ENCODE results near the gene FGF2. TPM values are rescaled to one million over a fixed set of nuclear protein-coding genes. Genes with fewer than 3 reads are reported as not detected.

FGF2 gene
- total and polyA plus RNA-seq, 8 donors: 0.29 to 47.3 (median 6.4) TPM

DNA sequence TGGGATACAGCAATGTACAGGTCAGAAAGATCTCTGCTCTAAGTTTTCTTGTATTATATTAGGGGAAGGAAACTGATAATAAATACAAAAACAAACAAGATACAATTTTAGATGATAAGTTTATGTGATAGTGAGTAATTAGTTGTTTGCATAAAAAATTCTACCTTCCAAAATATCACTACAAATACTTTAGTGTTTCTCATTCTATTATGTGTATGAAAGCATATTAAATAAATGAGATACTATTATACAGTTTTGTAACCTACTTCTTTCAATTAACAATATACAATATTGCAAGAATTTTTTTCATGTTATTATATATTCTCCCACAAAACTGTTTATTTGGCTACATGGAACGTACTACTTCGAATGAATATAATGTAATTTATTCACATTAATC, 4.2 kb upstream of the FGF2 start:
- no peak overlapping the region for H3K4me3 ChIP-seq
- H3K27ac ChIP-seq: no peak overlapping the region
- TF ChIP-seq EP300 (IDR thresholded peaks at IDR 0.05) (no peak), POLR2AphosphoS5 (IDR thresholded peaks at IDR 0.05) (no peak), POLR2A (IDR thresholded peaks at IDR 0.05) (no peak)
- TF ChIP-seq, protein P1, sequence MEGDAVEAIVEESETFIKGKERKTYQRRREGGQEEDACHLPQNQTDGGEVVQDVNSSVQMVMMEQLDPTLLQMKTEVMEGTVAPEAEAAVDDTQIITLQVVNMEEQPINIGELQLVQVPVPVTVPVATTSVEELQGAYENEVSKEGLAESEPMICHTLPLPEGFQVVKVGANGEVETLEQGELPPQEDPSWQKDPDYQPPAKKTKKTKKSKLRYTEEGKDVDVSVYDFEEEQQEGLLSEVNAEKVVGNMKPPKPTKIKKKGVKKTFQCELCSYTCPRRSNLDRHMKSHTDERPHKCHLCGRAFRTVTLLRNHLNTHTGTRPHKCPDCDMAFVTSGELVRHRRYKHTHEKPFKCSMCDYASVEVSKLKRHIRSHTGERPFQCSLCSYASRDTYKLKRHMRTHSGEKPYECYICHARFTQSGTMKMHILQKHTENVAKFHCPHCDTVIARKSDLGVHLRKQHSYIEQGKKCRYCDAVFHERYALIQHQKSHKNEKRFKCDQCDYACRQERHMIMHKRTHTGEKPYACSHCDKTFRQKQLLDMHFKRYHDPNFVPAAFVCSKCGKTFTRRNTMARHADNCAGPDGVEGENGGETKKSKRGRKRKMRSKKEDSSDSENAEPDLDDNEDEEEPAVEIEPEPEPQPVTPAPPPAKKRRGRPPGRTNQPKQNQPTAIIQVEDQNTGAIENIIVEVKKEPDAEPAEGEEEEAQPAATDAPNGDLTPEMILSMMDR (IDR thresholded peaks at IDR 0.05): no peak
- 92 to 98% (median 93%) methylated on average over 2 of the region's 2 CpGs for WGBS, 5 donors
- DNase-seq: no peak
- H3K9me3 ChIP-seq: no peaks in the 10 kb centered on the region
- peaks cover 0 to 25% (median 12%) of the 10 kb centered on the region in 3 donors for H3K27me3 ChIP-seq
- intact Hi-C loops (cut with DNase I; ENCODE audit: low total_unique reads): no loop called here
- no peaks in the 10 kb centered on the region for H3K36me3 ChIP-seq
- peaks cover under 1 to 10% (median 5%) of the 10 kb centered on the region in 4 donors for H3K4me1 ChIP-seq

DNA sequence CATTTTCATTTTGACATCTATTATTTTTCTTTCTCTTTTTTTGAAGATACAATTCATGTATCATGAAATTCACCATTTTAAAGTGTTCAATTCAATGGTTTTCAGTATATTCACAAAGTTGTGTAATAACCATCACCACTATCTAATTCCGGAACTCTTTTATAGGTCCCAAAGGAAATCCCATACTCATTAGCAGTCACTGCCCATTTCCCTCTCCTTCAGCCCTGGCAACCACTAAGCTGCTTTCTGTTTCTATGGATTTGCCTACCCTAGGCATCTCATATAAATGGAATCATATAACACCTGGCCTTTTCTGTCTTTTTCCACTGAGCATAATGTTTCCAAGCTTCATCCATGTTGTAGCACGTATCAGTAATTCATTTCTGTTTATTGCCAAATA, 3.2 kb upstream of the FGF2 start:
- Histone ChIP-seq H3K9me3 (no peaks in the 10 kb centered on the region), H3K27ac (no peak overlapping the region), H3K4me3 (no peak overlapping the region), H3K36me3 (no peaks in the 10 kb centered on the region), H3K27me3 (peaks cover 0 to 35% (median 21%) of the 10 kb centered on the region in 3 donors), H3K4me1 (peaks cover 3 to 17% (median 9%) of the 10 kb centered on the region in 4 donors)
- WGBS, 5 donors: 87 to 94% (median 91%) methylated on average over 2 of the region's 2 CpGs
- no peak for TF ChIP-seq POLR2A (IDR thresholded peaks at IDR 0.05)
- TF ChIP-seq POLR2AphosphoS5 (IDR thresholded peaks at IDR 0.05): no peak
- TF ChIP-seq, protein P1 (IDR thresholded peaks at IDR 0.05): no peak
- no peak for TF ChIP-seq EP300 (IDR thresholded peaks at IDR 0.05)
- no peak for DNase-seq
- intact Hi-C loops (cut with DNase I; ENCODE audit: low total_unique reads): no loop called here

DNA sequence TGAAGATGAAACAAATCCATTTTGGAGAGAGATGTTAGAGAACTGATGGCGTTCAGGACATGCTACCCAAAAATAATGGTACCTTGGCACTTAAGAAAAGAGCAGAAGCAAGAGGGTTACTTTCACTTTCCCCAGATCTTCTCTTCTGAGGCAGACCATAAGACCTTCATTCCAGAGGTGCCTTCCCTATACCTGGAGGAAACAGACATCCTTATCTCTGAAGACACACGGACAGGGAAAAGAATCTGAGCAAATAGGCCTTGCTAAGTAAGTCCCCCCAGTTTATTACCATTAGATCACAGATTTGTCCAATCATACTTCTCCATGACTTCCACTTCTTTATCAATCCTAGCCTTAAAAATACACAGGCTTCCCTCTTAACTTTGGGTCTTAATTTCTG, 2.0 kb upstream of the FGF2 start:
- intact Hi-C loops (cut with DNase I; ENCODE audit: low total_unique reads): no loop called here
- no peak overlapping the region for H3K27ac ChIP-seq
- H3K9me3 ChIP-seq: no peaks in the 10 kb centered on the region
- WGBS, 5 donors: 67 to 75% (median 74%) methylated on average over 2 of the region's 2 CpGs
- TF ChIP-seq EP300 (IDR thresholded peaks at IDR 0.05): no peak
- TF ChIP-seq, protein P1 (IDR thresholded peaks at IDR 0.05): no peak
- TF ChIP-seq POLR2AphosphoS5 (IDR thresholded peaks at IDR 0.05): no peak
- no peak for TF ChIP-seq POLR2A (IDR thresholded peaks at IDR 0.05)
- no peaks in the 10 kb centered on the region for H3K36me3 ChIP-seq
- peaks cover 0 to 44% (median 21%) of the 10 kb centered on the region in 3 donors for H3K27me3 ChIP-seq
- no peak for DNase-seq
- no peak overlapping the region for H3K4me3 ChIP-seq
- peaks cover 3 to 24% (median 9%) of the 10 kb centered on the region in 4 donors for H3K4me1 ChIP-seq

DNA sequence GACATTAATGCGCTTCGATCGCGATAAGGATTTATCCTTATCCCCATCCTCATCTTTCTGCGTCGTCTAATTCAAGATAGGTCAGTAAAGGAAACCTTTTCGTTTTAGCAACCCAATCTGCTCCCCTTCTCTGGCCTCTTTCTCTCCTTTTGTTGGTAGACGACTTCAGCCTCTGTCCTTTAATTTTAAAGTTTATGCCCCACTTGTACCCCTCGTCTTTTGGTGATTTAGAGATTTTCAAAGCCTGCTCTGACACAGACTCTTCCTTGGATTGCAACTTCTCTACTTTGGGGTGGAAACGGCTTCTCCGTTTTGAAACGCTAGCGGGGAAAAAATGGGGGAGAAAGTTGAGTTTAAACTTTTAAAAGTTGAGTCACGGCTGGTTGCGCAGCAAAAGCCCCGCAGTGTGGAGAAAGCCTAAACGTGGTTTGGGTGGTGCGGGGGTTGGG, 528 bp upstream of the FGF2 start:
- Histone ChIP-seq H3K27me3 (peaks cover 0 to 50% (median 26%) of the 10 kb centered on the region in 3 donors), H3K4me1 (peaks cover 3 to 34% (median 15%) of the 10 kb centered on the region in 4 donors), H3K4me3 (peak overlapping the region; percentile 58 to 69 (median 64)), H3K36me3 (no peaks in the 10 kb centered on the region), H3K9me3 (no peaks in the 10 kb centered on the region), H3K27ac (peak overlapping the region in 4 of 5 donors; percentile 80 to 92 (median 88))
- intact Hi-C loops (cut with DNase I; ENCODE audit: low total_unique reads): no loop called here
- TF ChIP-seq, protein P1 (IDR thresholded peaks at IDR 0.05): no peak
- TF ChIP-seq POLR2A (IDR thresholded peaks at IDR 0.05): no peak
- TF ChIP-seq POLR2AphosphoS5 (IDR thresholded peaks at IDR 0.05): no peak
- TF ChIP-seq EP300 (IDR thresholded peaks at IDR 0.05): no peak
- 37 to 46% (median 40%) methylated on average over 18 of the region's 18 CpGs for WGBS, 5 donors
- DNase-seq: peak in 1 of 2 donors; percentile 41
